Activated B cell treated with CpG ODN at 0.5 μM for 24 hours (primary cell): ENCODE data around the gene ARFGAP2. TPM values are rescaled to one million over a fixed set of nuclear protein-coding genes. Genes with fewer than 3 reads are reported as not detected.

Source experiments
- ATAC-seq: fragments of 200-7000 bp; cut with Tn5 transposase; one replicate; pipeline ENCODE4 v1.10.0; 2021; ENCODE audit warnings: low read depth, mild to moderate bottlenecking, moderate library complexity
- CTCF ChIA-PET: fragments of 350-600 bp; sonication (Branson Sonifier 250); formaldehyde crosslinking; loops from one replicate; lab custom pipeline; 2021; ENCODE audit warnings: antibody characterized with exemption; lab: Charles Lee
- POLR2A ChIA-PET: fragments of 350-600 bp; sonication (Branson Sonifier 250); formaldehyde crosslinking; loops from one replicate; lab custom pipeline; 2021; ENCODE audit warnings: antibody characterized with exemption; lab: Charles Lee
- DNase-seq: peaks from one replicate; pipeline ENCODE4 v3.0.0; 2022
- H3K27ac Mint-ChIP-seq: one replicate; pipeline ENCODE4 v1.8.0; 2020; ENCODE audit warnings: mixed read lengths
- H3K27me3 Mint-ChIP-seq: one replicate; pipeline ENCODE4 v1.8.0; 2021; ENCODE audit warnings: mixed read lengths
- H3K36me3 Mint-ChIP-seq: one replicate; pipeline ENCODE4 v1.8.0; 2021; ENCODE audit warnings: low read depth, mixed read lengths
- H3K4me1 Mint-ChIP-seq: one replicate; pipeline ENCODE4 v1.8.0; 2021; ENCODE audit warnings: mixed read lengths
- H3K4me3 Mint-ChIP-seq: one replicate; pipeline ENCODE4 v1.8.0; 2020; ENCODE audit warnings: mild to moderate bottlenecking, mixed read lengths
- H3K9me3 Mint-ChIP-seq: one replicate; pipeline ENCODE4 v1.8.0; 2020; ENCODE audit warnings: mixed read lengths
- intact Hi-C: fragments of 100-400 bp; cut with micrococcal nuclease; formaldehyde crosslinking; loops from one replicate; pipeline ENCODE4 v1.15.1; 2024
- total RNA-seq: library from RNA; stranded (reverse); gene quantifications from 2 replicates; pipeline ENCODE4 v1.2.3, GENCODE V29; 2022
- TF ChIP-seq, protein P1 (sequence below): fragments of 200-600 bp; IDR thresholded peaks from one replicate; pipeline ENCODE4 v1.8.0; 2022; ENCODE audit warnings: antibody characterized with exemption, mild to moderate bottlenecking

The ARFGAP2 gene
- total RNA-seq, 1 donor from 2014 or later: 176 TPM

DNA sequence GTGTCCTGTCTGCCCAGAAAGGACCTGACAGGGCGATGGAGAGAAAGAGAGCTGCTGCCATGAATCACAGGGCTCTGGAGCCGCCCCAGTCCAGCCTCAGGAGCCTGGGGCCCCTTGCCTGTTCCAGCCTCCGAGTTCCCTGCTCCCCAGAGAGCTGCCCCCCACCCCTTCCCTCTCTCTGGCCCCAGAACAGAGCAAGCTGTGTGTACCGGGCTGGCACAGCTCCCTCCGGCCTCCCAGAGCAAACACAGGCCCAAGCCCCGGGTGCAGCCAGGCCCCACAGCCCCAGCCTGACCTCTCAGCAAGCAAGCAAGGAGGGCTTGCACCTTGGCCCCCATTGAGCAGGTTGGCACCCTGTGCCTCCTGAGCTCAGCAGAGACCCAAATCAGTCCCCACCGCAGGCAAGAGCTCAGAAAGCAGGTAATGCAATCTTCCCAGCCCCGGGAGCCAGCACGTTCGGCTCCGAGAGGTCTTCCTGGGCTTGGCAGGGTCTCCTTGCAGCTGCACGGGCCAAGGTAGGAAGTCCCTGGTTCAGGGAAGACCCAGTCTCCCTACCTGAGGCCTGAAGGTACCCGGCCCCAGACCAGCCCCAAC is 8.1 kb upstream of the ARFGAP2 start:
- ATAC-seq (no peak), DNase-seq (no peak)
- ChIA-PET POLR2A (interaction anchor here (0.5 to 2.1 kb wide), 4 partner anchors 16 to 187 kb away, joined by 3 to 16 read pairs (median 4); partner anchors contain the start of gene DDB2), CTCF (interaction anchor here (0.8 to 1.0 kb wide), 2 partner anchors 32 to 74 kb away, joined by 4 read pairs; no protein-coding TSS in a partner anchor)
- Mint-ChIP-seq H3K27me3 (peaks cover 9% of the 10 kb centered on the region), H3K4me3 (no peak overlapping the region), H3K36me3 (no peaks in the 10 kb centered on the region), H3K9me3 (no peaks in the 10 kb centered on the region), H3K4me1 (peaks cover 9% of the 10 kb centered on the region), H3K27ac (no peak overlapping the region)
- intact Hi-C loops: no loop called here
- TF ChIP-seq, protein P1, sequence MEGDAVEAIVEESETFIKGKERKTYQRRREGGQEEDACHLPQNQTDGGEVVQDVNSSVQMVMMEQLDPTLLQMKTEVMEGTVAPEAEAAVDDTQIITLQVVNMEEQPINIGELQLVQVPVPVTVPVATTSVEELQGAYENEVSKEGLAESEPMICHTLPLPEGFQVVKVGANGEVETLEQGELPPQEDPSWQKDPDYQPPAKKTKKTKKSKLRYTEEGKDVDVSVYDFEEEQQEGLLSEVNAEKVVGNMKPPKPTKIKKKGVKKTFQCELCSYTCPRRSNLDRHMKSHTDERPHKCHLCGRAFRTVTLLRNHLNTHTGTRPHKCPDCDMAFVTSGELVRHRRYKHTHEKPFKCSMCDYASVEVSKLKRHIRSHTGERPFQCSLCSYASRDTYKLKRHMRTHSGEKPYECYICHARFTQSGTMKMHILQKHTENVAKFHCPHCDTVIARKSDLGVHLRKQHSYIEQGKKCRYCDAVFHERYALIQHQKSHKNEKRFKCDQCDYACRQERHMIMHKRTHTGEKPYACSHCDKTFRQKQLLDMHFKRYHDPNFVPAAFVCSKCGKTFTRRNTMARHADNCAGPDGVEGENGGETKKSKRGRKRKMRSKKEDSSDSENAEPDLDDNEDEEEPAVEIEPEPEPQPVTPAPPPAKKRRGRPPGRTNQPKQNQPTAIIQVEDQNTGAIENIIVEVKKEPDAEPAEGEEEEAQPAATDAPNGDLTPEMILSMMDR: no peak

DNA sequence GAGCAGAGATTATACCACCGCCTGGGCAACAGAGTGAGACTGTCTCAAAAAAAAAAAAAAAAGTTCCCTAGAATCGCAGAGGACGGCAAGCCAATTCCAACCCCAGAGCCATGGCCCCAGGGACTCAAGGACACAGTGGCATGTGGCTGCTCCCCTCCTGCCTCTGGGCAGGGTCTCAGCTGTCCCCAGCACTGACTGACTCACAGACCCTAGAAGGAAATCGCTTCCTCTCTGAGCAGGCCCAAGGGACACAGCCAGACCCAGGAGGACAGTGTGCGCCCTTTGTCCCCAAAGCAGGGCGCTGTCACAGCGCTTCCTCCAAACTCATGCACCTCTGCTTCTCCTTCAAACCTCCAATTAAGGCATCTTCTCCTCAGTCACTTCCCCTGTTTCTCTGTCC is 7.3 kb upstream of the ARFGAP2 start:
- Mint-ChIP-seq H3K27ac (no peak overlapping the region), H3K4me1 (peaks cover 14% of the 10 kb centered on the region), H3K4me3 (no peak overlapping the region), H3K9me3 (no peaks in the 10 kb centered on the region), H3K36me3 (no peaks in the 10 kb centered on the region), H3K27me3 (peaks cover 9% of the 10 kb centered on the region)
- ATAC-seq (no peak), DNase-seq (no peak)
- POLR2A ChIA-PET: interaction anchor here (0.7 to 2.1 kb wide), 2 partner anchors 31 to 65 kb away, joined by 4 to 16 read pairs; partner anchors contain the start of genes ACP2 and DDB2
- intact Hi-C loops: no loop called here
- TF ChIP-seq, protein P1: no peak
- CTCF ChIA-PET: no interaction called here

DNA sequence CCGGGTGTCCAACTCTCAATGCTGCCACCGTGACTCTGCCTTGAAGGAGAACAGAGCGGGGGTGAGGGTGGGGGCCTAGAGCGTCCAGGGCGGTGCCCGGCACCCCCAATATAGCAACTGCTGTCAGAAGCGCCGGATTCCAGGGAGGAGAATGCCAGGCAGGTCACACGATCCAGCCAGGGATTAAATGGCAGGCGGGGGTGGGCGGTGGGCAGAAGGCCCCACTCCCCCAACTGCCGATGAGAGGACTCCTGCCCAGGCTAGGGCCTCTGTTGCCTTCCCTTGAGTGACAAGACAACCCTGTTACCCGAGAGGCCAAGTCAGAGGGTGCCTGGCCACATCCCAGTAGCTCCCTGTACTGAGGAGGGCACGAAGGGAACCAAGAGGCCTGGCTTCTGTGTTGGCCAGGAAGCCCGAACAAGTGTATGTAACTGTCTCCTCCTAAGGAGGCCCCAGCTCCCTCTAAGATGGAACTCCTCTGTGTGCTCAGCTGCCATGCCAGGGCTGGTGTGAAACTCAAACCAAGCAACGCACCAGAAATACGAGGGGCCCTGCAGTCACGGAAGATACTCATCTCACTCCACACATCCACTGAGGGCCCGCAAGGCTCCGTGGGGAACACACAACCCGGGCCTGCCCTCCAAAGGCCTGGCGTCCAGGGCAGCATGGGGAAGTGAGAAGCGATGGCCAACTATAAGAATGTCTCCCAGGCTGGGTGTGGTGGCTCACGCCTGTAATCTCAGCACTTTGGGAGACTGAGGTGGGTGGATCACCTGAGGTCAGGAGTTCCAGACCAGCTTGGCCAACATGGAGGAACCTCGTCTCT is 6.6 kb upstream of the ARFGAP2 start:
- Mint-ChIP-seq H3K9me3 (no peaks in the 10 kb centered on the region), H3K4me3 (no peak overlapping the region), H3K4me1 (peaks cover 15% of the 10 kb centered on the region), H3K27me3 (peaks cover 9% of the 10 kb centered on the region), H3K27ac (no peak overlapping the region), H3K36me3 (no peaks in the 10 kb centered on the region)
- ATAC-seq (no peak), DNase-seq (no peak)
- ChIA-PET POLR2A (no interaction called here), CTCF (no interaction called here)
- intact Hi-C loops: no loop called here
- TF ChIP-seq, protein P1: no peak

DNA sequence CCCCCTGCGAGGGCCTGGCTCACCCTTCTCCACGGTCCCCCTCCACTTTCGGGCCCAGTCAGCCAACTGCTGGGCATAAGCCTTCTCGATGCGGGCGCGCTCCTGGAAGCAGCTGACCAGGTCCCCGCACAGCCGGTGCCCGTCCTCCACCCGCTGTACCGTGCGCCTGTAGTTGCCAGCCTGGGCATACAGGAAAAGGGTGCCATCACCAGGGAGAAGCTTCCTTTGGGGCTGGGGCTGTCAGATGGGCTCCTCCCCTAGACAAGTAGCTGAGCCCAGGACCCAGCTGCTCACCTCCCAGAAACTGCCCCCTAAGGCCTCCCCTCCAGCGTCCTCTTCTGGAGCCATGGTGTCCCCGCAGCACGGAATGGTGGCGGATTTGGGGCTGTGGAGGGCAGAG is 5.7 kb upstream of the ARFGAP2 start:
- Mint-ChIP-seq H3K27ac (no peak overlapping the region), H3K36me3 (no peaks in the 10 kb centered on the region), H3K4me3 (no peak overlapping the region), H3K4me1 (peaks cover 19% of the 10 kb centered on the region), H3K27me3 (peaks cover 9% of the 10 kb centered on the region), H3K9me3 (no peaks in the 10 kb centered on the region)
- DNase-seq: no peak
- CTCF ChIA-PET: interaction anchor here (1.9 kb wide), 1 partner anchor 77 kb away, joined by 5 read pairs; no protein-coding TSS in a partner anchor
- no peak for ATAC-seq
- TF ChIP-seq, protein P1: no peak
- POLR2A ChIA-PET: no interaction called here
- intact Hi-C loops: no loop called here

DNA sequence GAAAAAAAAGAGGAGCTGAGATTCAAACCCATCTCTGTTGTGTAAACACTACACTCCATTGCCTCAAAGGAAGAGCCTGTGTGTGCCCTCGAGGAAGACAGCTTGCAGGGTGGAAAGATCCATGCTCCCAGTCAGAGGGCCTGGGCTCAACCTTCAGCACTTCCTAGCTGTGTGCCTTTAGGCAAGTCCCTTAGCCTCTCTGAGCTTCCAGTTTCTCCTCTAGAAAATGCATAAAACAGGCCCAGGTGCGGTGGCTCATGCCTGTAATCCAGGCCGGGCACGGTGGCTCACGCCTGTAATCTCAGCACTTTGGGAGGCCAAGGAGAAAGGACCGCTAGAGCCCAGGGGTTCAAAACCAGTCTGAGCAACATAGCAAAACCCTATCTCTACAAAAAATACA is 4.6 kb upstream of the ARFGAP2 start:
- no peaks in the 10 kb centered on the region for H3K9me3 Mint-ChIP-seq
- ATAC-seq (no peak), DNase-seq (no peak)
- ChIA-PET POLR2A (interaction anchor here (0.5 kb wide), 1 partner anchor 46 kb away, joined by 3 read pairs; no protein-coding TSS in a partner anchor), CTCF (interaction anchor here (1.1 to 1.9 kb wide), 2 partner anchors 24 to 78 kb away, joined by 4 to 5 read pairs; no protein-coding TSS in a partner anchor)
- no peak overlapping the region for H3K4me3 Mint-ChIP-seq
- H3K4me1 Mint-ChIP-seq: peaks cover 15% of the 10 kb centered on the region
- intact Hi-C loops: no loop called here
- H3K27ac Mint-ChIP-seq: no peak overlapping the region
- H3K36me3 Mint-ChIP-seq: peaks cover 8% of the 10 kb centered on the region
- TF ChIP-seq, protein P1: no peak
- H3K27me3 Mint-ChIP-seq: peaks cover 7% of the 10 kb centered on the region
